B cell (primary cell): ENCODE measurements around the gene SPEN. TPM values are rescaled to one million over a fixed set of nuclear protein-coding genes. Genes with fewer than 3 reads are reported as not detected.

Experiments used
- ATAC-seq: fragments of 200-7000 bp; cut with Tn5 transposase; one replicate; pipeline ENCODE4 v1.10.0; 2021; ENCODE audit warnings: low read depth, mild to moderate bottlenecking, moderate number of reproducible peaks, moderate library complexity
- CTCF ChIA-PET: fragments of 350-600 bp; sonication (Branson Sonifier 250); formaldehyde crosslinking; loops from one replicate; lab custom pipeline; 2021; ENCODE audit warnings: antibody characterized with exemption, inconsistent platforms; lab: Charles Lee
- POLR2A ChIA-PET: fragments of 350-600 bp; sonication (Branson Sonifier 250); formaldehyde crosslinking; loops from one replicate; lab custom pipeline; 2021; ENCODE audit warnings: antibody characterized with exemption; lab: Charles Lee
- DNase-seq: peaks from one replicate; pipeline ENCODE4 v3.0.0; 2013
- H2AFZ ChIP-seq: 2 replicates; pipeline ENCODE4 v1.6.1; 2012; ENCODE audit warnings: mild to moderate bottlenecking, low read depth, low read length; ENCODE audit not compliant: insufficient read depth, poor library complexity, severe bottlenecking
- H3K27ac ChIP-seq, 2 donors: 1 replicate in 1 of 2; 2 replicates in 1 of 2; pipeline ENCODE4 v1.5.1; 2012 to 2013; ENCODE audit warnings: low read length in 2 of 2, mild to moderate bottlenecking in 2 of 2, moderate library complexity in 1 of 2
- H3K27me3 ChIP-seq, 4 experiments: fragments of 200-600 bp in 1 of 4; sonication (generic) in 1 of 4; replicated peaks in 1 of 4; 1 replicate in 2 of 4; 2 replicates in 2 of 4; pipeline versions ENCODE4 v1.6.1 to v1.7.0; 2013 to 2016; ENCODE audit warnings: low read length in 3 of 4, mild to moderate bottlenecking in 2 of 4, mixed read lengths in 1 of 4, moderate library complexity in 1 of 4; ENCODE audit not compliant: insufficient read depth in 4 of 4, control insufficient read depth in 3 of 4; ENCODE audit errors: control extremely low read depth in 1 of 4
- H3K36me3 ChIP-seq, 2 experiments: replicated peaks in 1 of 2; 1 replicate in 1 of 2; 2 replicates in 1 of 2; pipeline versions ENCODE4 v1.6.1 to v1.7.1; 2013; ENCODE audit warnings: low read length in 1 of 2; ENCODE audit not compliant: insufficient read depth in 2 of 2, control insufficient read depth in 1 of 2; ENCODE audit errors: control extremely low read depth in 1 of 2, extremely low read depth in 1 of 2
- H3K4me1 ChIP-seq, 2 donors: fragments of 200-600 bp in 1 of 2; sonication (generic) in 1 of 2; 1 replicate in 1 of 2; 2 replicates in 1 of 2; pipeline versions ENCODE4 v1.5.1 to v1.6.1; 2013 to 2017; ENCODE audit warnings: low read length in 2 of 2; ENCODE audit not compliant: control insufficient read depth in 2 of 2, insufficient read depth in 2 of 2
- H3K4me2 ChIP-seq: replicated peaks from 2 replicates; pipeline ENCODE3; 2012; ENCODE audit warnings: mild to moderate bottlenecking, low read depth, low read length; ENCODE audit not compliant: poor library complexity, severe bottlenecking
- H3K4me3 ChIP-seq, 5 experiments: fragments of 200-600 bp in 1 of 5; sonication (generic) in 1 of 5; 1 replicate in 3 of 5; 2 replicates in 2 of 5; pipeline versions ENCODE4 v1.5.1 to v1.7.0; 2011 to 2016; ENCODE audit warnings: low read length in 4 of 5, mild to moderate bottlenecking in 4 of 5, low read depth in 2 of 5, control low read depth in 1 of 5, moderate library complexity in 1 of 5; ENCODE audit not compliant: insufficient read depth in 1 of 5; ENCODE audit errors: control extremely low read depth in 1 of 5, extremely low read depth in 1 of 5
- H3K79me2 ChIP-seq: fragments of 200-600 bp; sonication (generic); one replicate; pipeline ENCODE4 v1.6.0; 2016; ENCODE audit warnings: low read length; ENCODE audit not compliant: control insufficient read depth, insufficient read depth
- H3K9ac ChIP-seq: fragments of 200-600 bp; sonication (generic); 2 replicates; pipeline ENCODE4 v1.6.1; 2017; ENCODE audit warnings: mild to moderate bottlenecking, low read length, moderate library complexity
- H3K9me3 ChIP-seq, 3 donors: one replicate each; pipeline versions ENCODE4 v1.6.1 to v1.7.1; 2013; ENCODE audit warnings: low read length in 2 of 3; ENCODE audit not compliant: control insufficient read depth in 2 of 3, insufficient read depth in 1 of 3; ENCODE audit errors: control extremely low read depth in 1 of 3
- H4K20me1 ChIP-seq: 2 replicates; pipeline ENCODE4 v1.6.0; 2012; ENCODE audit warnings: mild to moderate bottlenecking, low read length; ENCODE audit not compliant: insufficient read depth, control insufficient read depth, poor library complexity, severe bottlenecking
- H3K27ac Mint-ChIP-seq: one replicate; pipeline ENCODE4 v1.8.0; 2021; ENCODE audit warnings: mixed read lengths
- H3K27me3 Mint-ChIP-seq: one replicate; pipeline ENCODE4 v1.8.0; 2021; ENCODE audit warnings: mixed read lengths
- H3K4me1 Mint-ChIP-seq: one replicate; pipeline ENCODE4 v1.8.0; 2021; ENCODE audit warnings: mixed read lengths
- H3K4me3 Mint-ChIP-seq: one replicate; pipeline ENCODE4 v1.8.0; 2021; ENCODE audit warnings: mixed read lengths
- H3K9me3 Mint-ChIP-seq: one replicate; pipeline ENCODE4 v1.8.0; 2022; ENCODE audit warnings: mixed read lengths; ENCODE audit not compliant: insufficient read depth
- CTCF ChIP-seq: fragments of 200-600 bp; IDR thresholded peaks from one replicate; pipeline ENCODE4 v1.8.0; 2022; ENCODE audit warnings: antibody characterized with exemption, mild to moderate bottlenecking
- EZH2 ChIP-seq: IDR thresholded peaks from 2 replicates; pipeline ENCODE4 v1.6.1; 2012; ENCODE audit warnings: borderline replicate concordance, low read depth, mild to moderate bottlenecking, moderate library complexity, low read length; ENCODE audit not compliant: insufficient read depth, poor library complexity, severe bottlenecking
- WGBS: methylation state at CpG from one replicate; pipeline ENCODE4 v1.1.5; 2013; ENCODE audit warnings: missing lambda C conversion rate; ENCODE audit not compliant: insufficient coverage; 5-methylcytosine and 5-hydroxymethylcytosine counted together
- intact Hi-C: fragments of 100-400 bp; cut with micrococcal nuclease; formaldehyde crosslinking; loops from one replicate; pipeline ENCODE4 v1.10.0; 2022
- polyA plus RNA-seq: library from polyadenylated mRNA; depleted of rRNA; stranded (reverse); fragments of >200 nt; gene quantifications from 2 replicates; pipeline ENCODE4 v1.2.3, GENCODE V29; 2012
- total RNA-seq, 2 donors: library from RNA; stranded (reverse); fragments of 120-200 nt in 1 of 2; gene quantifications; 1 replicate in 1 of 2; 2 replicates in 1 of 2; pipeline versions ENCODE4 v1.2.3 to v1.2.4, GENCODE V29; 2013 to 2022

The SPEN gene
- total and polyA plus RNA-seq, 2 donors (not counting 1 experiment from before 2014, with no cell fraction given), result 29.1 to 126 TPM

GRCh38 chr1:15836772-15837669 is 10.5 kb upstream of the SPEN start:
- H2AFZ ChIP-seq, result peak overlapping the region; percentile 88
- Mint-ChIP-seq H3K4me1 (peaks cover 27% of the 10 kb centered on the region), H3K4me3 (peak overlapping the region; percentile 97), H3K27me3 (no peaks in the 10 kb centered on the region), H3K9me3 (no peaks in the 10 kb centered on the region), H3K27ac (peak overlapping the region; percentile 95)
- TF ChIP-seq EZH2, result no peak
- TF ChIP-seq CTCF, result no peak
- H3K4me2 ChIP-seq, result peak overlapping the region; percentile 97
- H3K27me3 ChIP-seq, result no peaks in the 10 kb centered on the region
- WGBS, result 26% methylated on average over 48 of the region's 62 CpGs
- ChIA-PET CTCF (interaction anchor here (0.5 to 3.3 kb wide), 6 partner anchors 10 to 533 kb away, joined by 3 to 17 read pairs (median 6); partner anchors contain the start of gene SPEN), POLR2A (interaction anchor here (0.6 to 9.6 kb wide), 11 partner anchors 11 to 679 kb away, joined by 3 to 221 read pairs (median 4); partner anchors contain the start of genes SPEN and ZBTB17)
- peak overlapping the region; percentile 98 to 100 for H3K27ac ChIP-seq
- intact Hi-C loops, result loop anchor here (1.0 to 5.0 kb wide), 2 partner anchors 10 to 530 kb away; partner anchors contain the start of genes SPEN and SZRD1
- peak overlapping the region; percentile 97 for H3K9ac ChIP-seq
- H3K9me3 ChIP-seq, result peaks cover 0 to 4% (median 0%) of the 10 kb centered on the region in 3 donors
- peaks cover 26 to 33% of the 10 kb centered on the region in 2 donors for H3K4me1 ChIP-seq
- peak; percentile 87 for DNase-seq
- ATAC-seq, result peak; percentile 34
- peak overlapping the region; percentile 25 to 99 (median 50) for H3K4me3 ChIP-seq
- no peaks in the 10 kb centered on the region for H4K20me1 ChIP-seq
- peaks cover 15% of the 10 kb centered on the region for H3K79me2 ChIP-seq
- H3K36me3 ChIP-seq, result no peaks in the 10 kb centered on the region
